ENCODE measurements around the gene CTR9. TPM values are rescaled to one million over a fixed set of nuclear protein-coding genes. Genes with fewer than 3 reads are reported as not detected.

Gene CTR9
- total and polyA plus RNA-seq, 12 donors = 13.8 to 58.4 (median 32.4) TPM

GRCh38 chr11:10742460-10743208 lies 8.4 kb upstream of the CTR9 start:
- WGBS, 4 donors = 62 to 76% (median 70%) methylated on average over 9 of the region's 9 CpGs

GRCh38 chr11:10743354-10744000 lies 7.6 kb upstream of the CTR9 start:
- no peak for TF ChIP-seq CTCF (IDR thresholded peaks at IDR 0.05)
- TF ChIP-seq POLR2A (IDR thresholded peaks at IDR 0.05) = no peak
- Histone ChIP-seq H3K27me3 (no peaks in the 10 kb centered on the region), H3K36me3 (replicated peaks in 1 of 2) (no peaks in the 10 kb centered on the region), H3K27ac (no peak overlapping the region), H3K9me3 (replicated peaks in 1 of 3) (no peaks in the 10 kb centered on the region), H3K4me1 (replicated peaks in 1 of 2) (peaks cover 0 to 13% of the 10 kb centered on the region in 2 donors), H3K4me3 (no peak overlapping the region)
- intact Hi-C loops (cut with DNase I) = no loop called here
- no peak for DNase-seq
- 67 to 79% (median 73%) methylated on average over 10 to 13 of the region's 13 CpGs for WGBS, 4 donors

More at GRCh38 chr11:10742460-10743208, 8.4 kb upstream of the CTR9 start:
- no peak for TF ChIP-seq CTCF (IDR thresholded peaks at IDR 0.05)
- no peak for TF ChIP-seq POLR2A (IDR thresholded peaks at IDR 0.05)
- DNase-seq = peak in 4 of 7 donors; percentile 30 to 66 (median 60)
- no peaks in the 10 kb centered on the region for H3K27me3 ChIP-seq
- no peaks in the 10 kb centered on the region for H3K36me3 ChIP-seq (replicated peaks in 1 of 2)
- no peak overlapping the region for H3K4me3 ChIP-seq
- H3K9me3 ChIP-seq (replicated peaks in 1 of 3) = no peaks in the 10 kb centered on the region
- H3K4me1 ChIP-seq (replicated peaks in 1 of 2) = peaks cover 0 to 13% of the 10 kb centered on the region in 2 donors
- intact Hi-C loops (cut with DNase I) = no loop called here
- H3K27ac ChIP-seq = peak overlapping the region in 2 of 5 donors; percentile 68 to 72

- intact Hi-C loops (cut with DNase I) = no loop called here
- Histone ChIP-seq H3K27ac (no peak overlapping the region), H3K4me3 (no peak overlapping the region), H3K36me3 (replicated peaks in 1 of 2) (no peaks in the 10 kb centered on the region), H3K27me3 (no peaks in the 10 kb centered on the region), H3K9me3 (replicated peaks in 1 of 3) (no peaks in the 10 kb centered on the region), H3K4me1 (replicated peaks in 1 of 2) (peaks cover 0 to 13% of the 10 kb centered on the region in 2 donors)
- no peak for DNase-seq
- TF ChIP-seq POLR2A (IDR thresholded peaks at IDR 0.05) (no peak), CTCF (IDR thresholded peaks at IDR 0.05) (no peak)
- WGBS, 4 donors = 68 to 73% (median 69%) methylated on average over 3 of the region's 3 CpGs
Measured at GRCh38 chr11:10744206-10744605, 6.8 kb upstream of the CTR9 start.

- DNase-seq = no peak
- Histone ChIP-seq H3K27me3 (no peaks in the 10 kb centered on the region), H3K4me1 (replicated peaks in 1 of 2) (peaks cover 1 to 14% of the 10 kb centered on the region in 2 donors), H3K9me3 (replicated peaks in 1 of 3) (no peaks in the 10 kb centered on the region), H3K4me3 (no peak overlapping the region), H3K36me3 (replicated peaks in 1 of 2) (no peaks in the 10 kb centered on the region), H3K27ac (no peak overlapping the region)
- TF ChIP-seq POLR2A (IDR thresholded peaks at IDR 0.05) (no peak), CTCF (IDR thresholded peaks at IDR 0.05) (no peak)
- intact Hi-C loops (cut with DNase I) = no loop called here
- WGBS, 4 donors = 94 to 100% (median 99%) methylated on average over 2 of the region's 2 CpGs
Measured at GRCh38 chr11:10746871-10747270, 4.2 kb upstream of the CTR9 start.

Data from adrenal gland (tissue), 12 donors.